ENCODE data around the gene MAEL.
"Not testable (repeated sequence)": the region's sequence is repeated elsewhere in the genome, so short reads cannot be mapped to it uniquely, and the experiment has no call there.

The MAEL gene

DNA sequence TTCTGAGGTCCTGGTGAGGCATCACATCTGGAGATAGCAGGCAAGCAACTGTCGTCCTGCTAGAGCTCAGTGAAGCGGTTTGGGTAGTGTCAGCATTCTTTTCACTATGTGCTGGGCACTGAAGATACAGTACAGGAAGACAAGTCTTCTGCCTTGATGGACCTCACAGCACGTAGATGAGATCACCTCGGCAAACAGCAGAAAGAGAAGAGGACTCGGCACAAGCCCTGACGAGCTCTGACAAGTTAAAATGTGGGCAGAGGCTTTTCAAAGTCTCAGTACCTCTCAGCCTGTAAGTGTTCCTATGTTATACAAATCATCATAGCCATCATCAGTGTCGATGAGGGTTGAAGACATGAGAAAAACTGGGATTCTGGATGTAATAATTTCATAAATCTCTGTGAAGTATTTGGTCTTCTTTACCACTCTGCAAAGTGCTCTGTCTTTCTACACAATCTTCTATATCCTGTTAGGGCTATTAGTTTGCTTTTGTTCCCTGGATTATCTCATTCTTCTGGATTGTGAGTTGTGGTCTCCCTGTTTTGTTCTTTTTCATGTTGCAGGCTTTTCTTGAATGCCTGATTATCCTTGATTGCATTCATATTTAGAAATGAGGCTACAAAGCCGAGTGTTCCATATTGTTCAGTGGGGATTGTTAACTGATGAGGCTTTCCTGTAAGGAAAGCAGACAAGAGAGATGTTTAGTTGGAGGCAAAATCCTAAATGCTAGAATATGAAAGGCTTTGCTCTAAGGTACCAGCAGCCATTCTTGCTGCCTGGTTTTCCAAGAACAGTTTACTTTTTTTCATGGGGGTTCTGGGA, 24.2 kb downstream of the MAEL start:
- CTCF ChIA-PET: no interaction called here

DNA sequence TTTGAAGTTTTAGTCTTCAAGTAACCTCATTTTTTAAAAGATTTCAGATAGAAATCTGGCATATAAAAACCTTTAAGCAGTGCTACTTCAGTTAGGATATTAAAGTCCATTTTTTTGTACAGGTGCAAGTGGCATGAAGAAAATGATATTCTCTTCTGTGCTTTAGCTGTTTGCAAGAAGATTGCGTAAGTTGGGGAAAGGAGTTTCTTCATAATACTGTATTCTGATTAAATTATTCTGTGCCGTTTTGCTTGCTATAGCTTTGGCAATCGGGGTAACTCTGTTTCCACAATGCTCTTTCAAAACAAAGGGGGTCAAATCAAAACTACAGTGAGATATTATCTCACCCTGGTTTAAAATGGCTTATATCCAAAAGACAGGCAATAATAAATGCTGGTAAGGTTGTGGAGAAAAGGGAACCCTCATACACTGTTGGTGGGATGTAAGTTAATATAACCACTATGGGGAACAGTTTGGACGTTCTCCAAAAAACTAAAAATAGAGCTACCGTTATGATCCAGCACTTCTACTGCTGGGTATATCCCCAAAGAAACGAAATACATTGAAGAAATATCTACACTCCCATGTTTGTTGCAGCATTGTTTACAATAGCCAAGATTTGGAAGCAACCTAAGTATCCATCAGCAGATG, 27.1 kb downstream of the MAEL start:
- POLR2A ChIA-PET: no interaction called here
- TF ChIP-seq, protein P1, sequence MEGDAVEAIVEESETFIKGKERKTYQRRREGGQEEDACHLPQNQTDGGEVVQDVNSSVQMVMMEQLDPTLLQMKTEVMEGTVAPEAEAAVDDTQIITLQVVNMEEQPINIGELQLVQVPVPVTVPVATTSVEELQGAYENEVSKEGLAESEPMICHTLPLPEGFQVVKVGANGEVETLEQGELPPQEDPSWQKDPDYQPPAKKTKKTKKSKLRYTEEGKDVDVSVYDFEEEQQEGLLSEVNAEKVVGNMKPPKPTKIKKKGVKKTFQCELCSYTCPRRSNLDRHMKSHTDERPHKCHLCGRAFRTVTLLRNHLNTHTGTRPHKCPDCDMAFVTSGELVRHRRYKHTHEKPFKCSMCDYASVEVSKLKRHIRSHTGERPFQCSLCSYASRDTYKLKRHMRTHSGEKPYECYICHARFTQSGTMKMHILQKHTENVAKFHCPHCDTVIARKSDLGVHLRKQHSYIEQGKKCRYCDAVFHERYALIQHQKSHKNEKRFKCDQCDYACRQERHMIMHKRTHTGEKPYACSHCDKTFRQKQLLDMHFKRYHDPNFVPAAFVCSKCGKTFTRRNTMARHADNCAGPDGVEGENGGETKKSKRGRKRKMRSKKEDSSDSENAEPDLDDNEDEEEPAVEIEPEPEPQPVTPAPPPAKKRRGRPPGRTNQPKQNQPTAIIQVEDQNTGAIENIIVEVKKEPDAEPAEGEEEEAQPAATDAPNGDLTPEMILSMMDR (IDR thresholded peaks at IDR 0.05; ENCODE audit: control extremely low read depth, extremely low read depth, low read depth, missing control alignments): no peak
- CTCF ChIA-PET: no interaction called here
- DNase-seq (ENCODE audit: extremely low spot score): no peak

More for the DNA sequence above, 24.2 kb downstream of the MAEL start:
- POLR2A ChIA-PET: no interaction called here
- no peak for DNase-seq (ENCODE audit: extremely low spot score)
- TF ChIP-seq, protein P1 (IDR thresholded peaks at IDR 0.05; ENCODE audit: control extremely low read depth, extremely low read depth, low read depth, missing control alignments): no peak

DNA sequence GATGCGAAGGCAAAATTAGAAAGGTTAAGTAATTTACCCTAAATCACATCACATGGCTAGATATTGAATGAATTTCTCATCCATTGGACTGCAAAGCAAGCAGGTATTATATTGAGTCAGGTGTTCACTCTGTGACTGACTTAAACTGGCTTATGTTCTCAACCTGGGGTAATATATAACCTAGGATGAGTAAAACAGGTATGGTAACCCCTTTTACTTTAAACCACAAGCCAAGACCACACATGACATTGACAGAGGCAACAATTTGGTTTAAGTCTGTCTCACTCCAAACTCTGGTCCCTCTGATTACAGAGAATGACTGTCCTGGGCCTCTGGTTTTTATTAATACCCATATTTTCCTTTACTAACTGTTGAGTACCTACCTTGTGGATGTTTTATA, 33.3 kb downstream of the MAEL start:
- TF ChIP-seq, protein P1 (IDR thresholded peaks at IDR 0.05; ENCODE audit: control extremely low read depth, extremely low read depth, low read depth, missing control alignments): no peak
- no peak for DNase-seq (ENCODE audit: extremely low spot score)
- POLR2A ChIA-PET: no interaction called here
- CTCF ChIA-PET: interaction anchor here (1.0 to 1.1 kb wide), 2 partner anchors 29 to 37 kb away, joined by 3 read pairs; no protein-coding TSS in a partner anchor

DNA sequence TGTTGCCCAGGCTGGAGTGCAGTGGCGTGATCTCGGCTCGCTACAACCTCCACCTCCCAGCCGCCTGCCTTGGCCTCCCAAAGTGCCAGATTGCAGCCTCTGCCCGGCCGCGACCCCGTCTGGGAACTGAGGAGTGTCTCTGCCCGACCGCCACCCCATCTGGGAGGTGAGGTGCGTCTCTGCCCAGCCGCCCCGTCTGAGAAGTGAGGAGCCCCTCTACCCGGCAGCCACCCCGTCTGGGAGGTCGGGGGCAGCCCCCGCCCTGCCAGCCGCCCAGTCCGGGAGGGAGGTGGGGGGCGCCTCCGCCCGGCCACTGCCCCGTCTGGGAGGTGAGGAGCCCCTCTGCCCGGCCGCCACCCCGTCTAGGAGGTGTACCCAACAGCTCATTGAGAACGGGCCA, 40.5 kb downstream of the MAEL start:
- POLR2A ChIA-PET; DNase-seq (ENCODE audit: extremely low spot score): not testable (repeated sequence)
- CTCF ChIA-PET: interaction anchor here (1.2 kb wide), 1 partner anchor 30 kb away, joined by 5 read pairs; no protein-coding TSS in a partner anchor

DNA sequence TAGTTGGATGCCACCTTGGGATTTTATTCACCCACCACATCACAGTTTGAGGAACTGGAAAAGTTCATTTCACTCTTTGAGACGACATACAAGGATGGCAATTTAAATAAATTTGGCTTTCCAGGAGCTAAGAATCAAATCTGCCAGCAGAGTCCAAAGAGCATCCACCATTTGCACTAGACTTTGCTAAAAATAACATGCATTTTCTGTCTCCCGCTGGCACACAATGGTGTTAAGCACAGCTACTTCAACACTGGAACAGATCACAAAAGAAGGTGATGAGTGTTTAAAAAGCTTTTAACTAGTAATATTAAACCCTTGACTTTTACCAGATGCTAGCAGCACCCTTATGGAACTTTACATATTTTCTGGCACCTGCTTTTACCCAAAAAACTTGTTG, 44.6 kb downstream of the MAEL start:
- CTCF ChIA-PET: interaction anchor here (0.7 to 1.0 kb wide), 2 partner anchors 26 to 124 kb away, joined by 3 read pairs; no protein-coding TSS in a partner anchor
- POLR2A ChIA-PET: no interaction called here
- TF ChIP-seq, protein P1 (IDR thresholded peaks at IDR 0.05; ENCODE audit: control extremely low read depth, extremely low read depth, low read depth, missing control alignments): no peak
- DNase-seq (ENCODE audit: extremely low spot score): no peak

DNA sequence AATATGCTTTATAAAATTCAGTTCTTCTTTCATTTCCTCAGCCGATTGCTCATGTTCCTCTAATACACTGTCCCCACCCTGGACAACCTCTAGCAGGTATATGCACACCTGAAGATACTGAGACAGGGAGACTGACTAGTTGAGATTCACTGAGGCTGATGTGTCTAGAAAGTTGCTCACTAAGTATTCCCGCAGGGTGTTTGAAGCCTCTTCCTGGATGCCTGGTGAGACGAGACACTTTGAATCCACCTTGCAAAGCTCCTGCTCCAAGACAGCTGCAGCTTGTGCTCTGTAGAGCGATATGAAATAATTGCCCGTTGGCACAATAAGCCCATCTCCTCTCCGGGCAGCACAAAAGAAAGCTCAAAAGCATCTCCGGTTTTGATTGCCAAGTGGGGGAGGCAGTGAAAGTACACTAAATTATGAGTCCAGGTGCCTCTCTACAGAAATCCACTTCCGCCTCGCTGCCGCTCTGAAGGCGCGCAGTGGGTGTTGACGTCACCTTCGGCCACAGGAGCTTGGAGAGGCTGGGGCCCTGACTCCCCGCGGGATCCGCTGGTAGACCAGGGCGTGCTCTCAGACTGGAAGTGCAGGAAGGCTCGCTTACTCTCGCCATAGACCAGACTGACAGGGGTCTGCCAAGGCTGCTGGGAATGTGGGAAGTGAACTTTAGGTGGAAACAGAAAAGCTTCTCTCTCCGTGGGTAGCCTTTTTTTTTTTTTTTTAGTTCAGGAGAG, 54.8 kb downstream of the MAEL start:
- CTCF ChIA-PET: interaction anchor here (0.9 to 2.7 kb wide), 5 partner anchors 14 to 161 kb away, joined by 3 to 23 read pairs (median 4); no protein-coding TSS in a partner anchor
- POLR2A ChIA-PET: no interaction called here
- TF ChIP-seq, protein P1 (IDR thresholded peaks at IDR 0.05; ENCODE audit: control extremely low read depth, extremely low read depth, low read depth, missing control alignments): no peak
- peak; percentile 72 for DNase-seq (ENCODE audit: extremely low spot score)

Measured in GM10248 (cell line).